ENCODE results near the gene LTBP1.
A peak's percentile ranks its signal among the peaks of the same experiment; 100 is the strongest.

LTBP1 gene

DNA sequence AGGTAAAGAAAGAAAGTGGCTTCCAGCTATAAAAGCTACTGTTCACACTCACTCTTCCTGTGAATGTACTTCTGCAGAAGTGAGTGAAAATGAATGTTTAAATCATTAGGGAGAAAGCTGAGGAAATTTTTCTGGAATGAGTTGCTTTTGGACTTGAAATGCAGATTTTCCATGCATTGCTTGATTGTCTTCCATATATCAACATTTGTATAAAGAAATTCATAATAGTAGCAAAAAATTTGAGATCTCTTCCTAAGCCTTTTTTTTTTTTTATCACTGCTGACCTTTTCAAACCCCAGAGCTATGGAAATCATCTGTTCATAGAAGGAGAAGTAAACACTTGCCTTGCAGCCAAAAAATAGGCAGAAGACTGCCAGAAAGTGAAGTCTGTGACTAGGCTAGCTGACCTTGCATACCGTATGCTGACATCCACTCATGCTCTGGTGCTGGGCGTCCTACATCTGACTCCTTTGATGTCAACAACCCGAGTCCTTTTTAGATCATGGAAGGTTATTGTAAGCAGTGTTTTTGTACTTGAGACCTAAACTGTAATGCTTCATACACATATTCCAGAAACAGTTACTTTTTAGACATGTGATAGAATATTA lies 375.2 kb downstream of the LTBP1 start:
- DNase-seq: no peak

DNA sequence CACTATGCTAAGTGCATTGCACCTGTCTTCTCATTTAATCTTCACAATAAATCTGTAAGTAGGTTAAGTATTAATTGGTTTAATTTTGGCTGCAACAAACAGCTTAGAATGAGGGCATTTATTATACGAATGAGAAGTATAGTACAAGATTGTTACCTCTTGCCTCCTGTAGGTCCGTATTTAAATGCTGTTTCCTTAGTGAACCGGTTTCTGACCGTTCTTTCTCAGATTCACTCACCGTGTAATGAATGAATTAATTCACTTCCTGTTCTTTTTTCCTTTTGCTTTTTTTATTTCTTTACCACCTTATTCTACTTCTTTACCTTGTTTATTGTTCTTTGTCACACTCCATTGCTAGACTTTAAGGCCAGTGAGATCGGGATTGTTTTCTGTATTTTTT lies 375.9 kb downstream of the LTBP1 start:
- peak in 1 of 2 experiments; percentile 30 for DNase-seq

DNA sequence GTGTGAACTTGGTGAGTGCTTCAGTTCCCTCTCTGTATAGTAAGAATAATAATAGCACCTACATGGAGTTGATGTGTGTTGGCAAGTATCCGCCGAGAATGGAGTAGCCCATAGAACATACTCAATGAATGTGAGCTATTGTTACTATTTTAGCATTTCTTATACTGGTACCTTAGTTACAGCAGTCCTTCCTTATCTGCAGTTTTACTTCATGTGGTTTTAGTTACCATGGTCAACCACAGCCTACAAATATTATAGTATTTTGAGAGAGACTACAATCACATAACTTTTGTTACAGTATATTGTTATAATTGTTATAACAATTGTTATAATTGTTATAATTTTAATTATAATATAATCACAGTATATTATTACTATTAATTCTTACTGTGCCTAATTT lies 377.2 kb downstream of the LTBP1 start:
- DNase-seq: no peak

DNA sequence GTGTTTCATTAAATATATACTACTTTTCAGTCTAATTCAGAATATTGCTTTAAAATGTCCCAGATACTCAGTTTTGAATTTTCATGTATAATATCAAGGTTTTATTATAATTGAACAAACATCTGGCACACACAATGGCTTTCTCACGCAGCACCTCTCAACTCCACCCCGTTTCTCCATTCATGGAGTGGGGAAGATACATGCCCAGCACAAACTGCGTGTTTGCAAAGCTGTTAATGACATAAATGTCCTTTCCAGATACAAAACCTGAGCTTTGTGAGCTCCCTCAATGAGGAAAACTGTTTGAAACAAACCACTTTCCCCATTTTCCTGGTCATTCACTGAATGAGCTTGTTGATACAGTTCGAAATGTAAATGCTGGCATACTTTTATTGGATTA lies 379.3 kb downstream of the LTBP1 start:
- DNase-seq: no peak

DNA sequence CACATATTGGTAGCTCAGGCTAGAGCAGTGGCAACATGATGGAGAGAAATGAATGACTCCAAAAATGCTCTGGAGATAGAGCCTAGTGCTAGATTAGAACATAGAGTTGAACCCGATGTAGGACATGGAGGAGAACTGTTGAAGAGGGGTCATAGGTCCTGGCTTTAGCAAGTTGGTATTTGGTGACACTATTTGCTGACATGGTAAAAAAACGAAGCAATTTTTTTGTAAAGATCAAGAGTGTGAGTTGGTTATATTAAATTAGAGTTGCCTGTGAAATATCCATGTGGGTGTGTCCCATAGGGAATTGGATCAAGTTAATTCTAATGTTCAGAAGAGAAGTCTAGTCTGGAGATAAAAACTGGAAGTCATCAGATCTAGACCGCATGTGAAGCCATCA lies 386.7 kb downstream of the LTBP1 start:
- DNase-seq: no peak

DNA sequence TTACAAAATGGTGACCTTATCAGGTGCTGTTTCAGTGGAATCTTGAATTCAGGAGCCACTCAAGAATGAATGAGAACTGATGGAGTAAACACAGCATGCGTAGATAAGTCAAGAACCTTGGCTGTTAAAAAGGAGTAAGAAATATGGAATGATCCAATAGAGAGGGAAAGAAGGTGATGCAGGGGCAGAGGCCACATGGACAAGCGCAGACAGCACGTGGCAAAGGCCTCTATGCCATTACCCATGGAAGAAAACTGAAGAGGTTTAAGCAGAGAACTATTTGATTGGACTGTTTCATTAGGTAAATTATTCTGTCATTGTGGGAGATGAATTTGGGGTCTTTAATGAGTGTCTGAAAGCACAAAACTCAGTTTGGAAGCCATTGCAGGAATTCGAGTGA lies 387.3 kb downstream of the LTBP1 start:
- no peak for DNase-seq

DNA sequence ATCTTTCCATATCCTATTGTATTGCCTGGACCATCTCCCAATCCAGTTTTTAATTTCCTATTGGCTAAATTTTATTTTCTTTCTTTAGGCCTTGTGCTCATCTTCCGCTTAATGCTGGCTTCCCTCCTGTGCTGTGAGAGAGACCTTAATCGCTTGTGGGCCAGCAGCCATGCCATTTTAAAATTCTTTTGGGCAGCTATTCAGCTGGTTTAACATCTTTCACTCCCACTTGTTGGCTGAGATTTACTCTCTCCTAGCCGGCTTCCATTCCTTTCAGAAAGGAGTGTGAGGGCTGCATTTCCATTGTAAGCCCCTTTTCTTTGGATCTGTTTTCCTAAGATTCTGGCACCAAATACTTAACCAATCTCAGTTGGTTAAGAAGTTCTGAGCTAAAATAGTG lies 388.8 kb downstream of the LTBP1 start:
- DNase-seq: no peak

DNA sequence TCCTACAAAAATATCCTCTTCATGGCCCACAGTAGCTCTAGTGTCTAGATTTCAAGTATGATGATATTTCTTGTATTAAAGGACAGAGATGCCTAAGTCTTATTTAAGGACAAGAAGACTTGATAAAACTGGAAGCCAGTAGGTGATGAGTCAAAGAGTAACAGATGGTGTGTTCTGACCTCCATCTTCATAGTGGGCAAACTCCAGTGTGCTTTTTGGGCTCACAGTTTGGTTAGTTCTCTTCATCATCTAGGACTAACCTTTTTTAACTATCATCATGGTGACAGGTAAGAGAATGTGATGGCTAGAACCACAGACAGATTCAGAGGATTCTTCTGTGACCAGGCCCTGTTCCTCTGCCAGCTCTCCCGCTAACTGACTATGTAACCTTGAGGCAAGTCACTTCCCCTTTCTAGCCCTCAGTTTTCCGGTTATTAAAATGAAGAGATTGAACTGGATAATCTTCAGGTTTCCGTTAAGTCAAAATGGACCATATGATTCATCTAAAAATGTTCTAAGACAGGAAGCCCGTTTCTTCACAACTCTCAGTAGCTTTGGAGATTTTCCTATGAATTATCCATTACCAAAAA lies 389.4 kb downstream of the LTBP1 start:
- no peak for DNase-seq

DNA sequence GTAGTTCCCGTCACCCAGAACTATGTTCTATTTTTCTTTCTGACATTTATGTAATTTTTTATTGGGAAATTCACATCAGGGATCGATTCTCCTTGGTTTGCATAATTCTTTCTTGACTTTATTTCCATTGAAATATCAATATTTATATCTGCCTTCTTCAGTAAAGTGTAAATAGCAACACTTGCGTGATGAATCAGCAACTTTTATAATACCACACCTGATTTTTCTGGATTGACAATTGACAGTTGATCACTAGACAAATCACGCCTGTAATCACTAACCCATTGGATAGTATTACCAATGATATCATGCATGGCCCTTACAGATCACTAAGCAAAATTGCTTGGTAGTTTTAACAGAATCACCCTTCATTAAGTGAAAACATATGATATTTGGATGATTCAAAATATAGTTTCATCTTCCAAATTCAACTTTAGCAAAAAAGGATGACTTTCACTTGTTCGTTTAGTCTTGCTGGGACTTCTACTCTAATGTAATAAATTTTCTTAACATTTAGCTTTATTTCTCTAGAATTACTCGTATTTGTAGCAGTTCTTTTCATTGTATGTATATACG lies 390.7 kb downstream of the LTBP1 start:
- DNase-seq: no peak

DNA sequence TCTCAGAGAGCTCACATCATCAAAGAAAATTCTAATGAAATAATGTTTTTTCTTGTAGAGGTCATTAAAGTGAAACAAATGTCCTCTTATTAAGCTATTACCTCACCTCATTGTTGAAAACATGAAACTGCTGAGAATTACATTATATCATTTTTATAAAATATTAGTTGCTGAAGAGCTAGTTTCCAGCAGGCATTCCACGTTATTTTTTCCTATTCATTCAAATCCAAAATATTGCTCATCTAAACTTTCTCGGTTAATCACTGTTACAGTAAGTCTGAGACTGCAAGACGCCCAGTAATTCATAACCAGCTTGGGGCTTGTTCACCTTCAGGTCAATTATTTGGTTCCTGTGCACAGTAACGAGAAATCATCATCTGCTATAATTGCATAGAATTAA lies 391.2 kb downstream of the LTBP1 start:
- no peak for DNase-seq

DNA sequence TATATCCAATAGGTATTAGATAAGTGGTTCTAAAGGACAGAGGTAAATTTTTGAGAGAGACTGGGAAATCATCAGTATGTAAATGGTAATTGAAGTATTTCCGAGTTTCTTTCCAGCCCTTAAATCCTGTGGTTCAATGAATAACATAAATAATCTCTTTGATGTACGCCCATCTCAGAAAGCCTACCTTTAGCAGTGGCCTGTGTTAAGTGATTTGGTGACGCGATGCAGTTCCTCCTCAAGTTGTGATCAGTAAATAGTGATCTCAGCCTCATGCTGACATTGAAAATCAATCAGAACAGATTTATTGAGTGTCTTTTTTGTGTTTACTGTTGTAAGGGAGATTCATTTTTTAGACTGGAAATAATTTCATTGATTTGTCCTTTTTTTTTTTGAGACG lies 392.5 kb downstream of the LTBP1 start:
- DNase-seq: no peak

DNA sequence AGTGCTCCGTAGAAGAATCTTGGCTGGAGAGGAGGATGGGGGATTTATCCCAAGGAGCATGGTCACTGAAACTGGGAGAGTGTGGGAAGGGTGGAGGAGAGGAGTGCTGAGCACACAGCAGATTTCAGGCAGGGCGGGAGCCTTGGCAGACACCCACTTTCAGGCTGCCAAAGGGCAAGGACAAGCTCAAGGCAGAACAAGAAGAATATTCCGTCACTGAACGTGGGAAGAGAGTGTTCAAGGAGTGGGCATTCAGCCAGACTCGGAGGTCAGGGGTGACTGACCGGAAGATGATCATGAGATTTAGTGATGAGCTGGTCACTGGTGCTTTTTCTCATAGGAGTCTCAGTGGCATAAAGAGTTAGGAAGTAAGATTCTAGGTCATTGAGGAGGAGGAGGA lies 393.5 kb downstream of the LTBP1 start:
- DNase-seq: no peak

DNA sequence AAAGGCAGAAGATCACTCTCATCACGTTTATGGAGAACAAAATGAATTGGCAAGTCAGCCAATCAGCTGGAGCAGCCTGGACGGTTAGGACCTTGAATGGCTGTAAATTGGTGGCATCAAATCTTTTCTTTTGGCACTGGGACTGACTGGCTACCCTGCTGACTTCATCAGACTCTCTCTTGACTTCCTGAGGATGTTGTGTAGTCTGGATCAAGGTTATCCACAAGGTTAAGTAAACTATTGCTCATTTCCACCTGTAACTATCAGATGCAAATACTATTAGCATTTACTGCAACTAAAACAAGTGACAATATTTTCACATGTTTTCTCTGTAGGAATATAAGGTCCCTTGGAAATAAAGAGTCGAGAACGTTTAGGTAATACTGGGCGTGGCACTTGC lies 395.4 kb downstream of the LTBP1 start:
- DNase-seq: no peak

DNA sequence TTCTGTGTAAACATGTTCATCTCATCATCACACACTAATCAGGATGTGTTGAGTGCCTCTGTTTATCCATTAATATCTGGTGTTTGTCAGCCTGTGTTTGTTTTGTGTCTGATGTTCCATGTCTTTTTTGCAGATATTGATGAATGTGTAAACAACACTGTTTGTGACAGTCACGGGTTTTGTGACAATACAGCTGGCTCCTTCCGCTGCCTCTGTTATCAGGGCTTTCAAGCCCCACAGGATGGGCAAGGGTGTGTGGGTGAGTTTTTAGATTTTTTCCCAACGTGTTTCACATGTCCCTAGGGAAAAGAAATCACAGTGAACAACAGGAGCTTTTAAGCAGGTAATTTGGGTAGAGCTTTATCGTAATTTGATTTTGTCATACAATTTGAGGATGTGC lies 396.0 kb downstream of the LTBP1 start:
- DNase-seq: no peak

DNA sequence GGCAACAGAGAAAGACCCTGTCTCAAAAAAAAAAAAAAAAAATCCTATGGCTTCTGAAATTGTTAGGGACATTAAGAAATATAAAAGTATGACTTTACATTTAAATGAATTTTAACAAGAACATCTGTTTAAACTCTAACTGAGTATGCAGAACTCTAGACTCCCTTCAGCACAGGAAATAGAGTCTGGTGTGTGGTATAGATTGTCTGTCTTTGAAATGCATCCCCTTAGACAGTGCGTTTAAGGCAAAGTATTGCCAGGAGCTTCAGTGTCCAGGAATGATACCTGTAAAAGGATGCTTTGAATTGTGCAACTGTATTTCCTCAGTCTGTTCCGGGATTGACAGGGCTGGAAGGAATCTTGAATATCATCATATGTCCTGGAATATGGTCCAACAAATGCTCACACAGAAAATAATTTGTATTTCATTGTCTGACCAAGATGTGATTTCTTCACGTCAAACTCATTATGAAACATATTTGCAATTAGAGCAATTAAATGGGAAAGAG lies 396.7 kb downstream of the LTBP1 start:
- no peak for DNase-seq

DNA sequence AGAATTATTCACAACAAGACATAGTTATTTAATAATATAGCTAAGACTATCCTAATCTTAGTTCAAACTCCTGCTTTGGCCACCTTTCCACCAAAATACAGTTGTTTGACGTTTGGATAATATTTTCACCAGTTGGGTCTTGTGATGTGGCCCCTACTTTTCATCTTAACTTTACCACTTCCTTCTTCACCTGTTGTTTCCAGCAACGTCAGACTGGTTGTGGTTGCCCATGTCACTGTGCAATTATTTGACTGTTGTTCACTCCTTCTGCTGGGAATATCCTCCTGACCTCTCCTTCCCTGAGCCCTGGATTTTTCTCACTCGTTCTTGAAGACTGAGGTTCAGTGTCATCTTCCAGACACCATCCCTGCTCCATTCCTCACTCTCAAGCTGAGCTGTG lies 397.5 kb downstream of the LTBP1 start:
- DNase-seq: no peak

DNA sequence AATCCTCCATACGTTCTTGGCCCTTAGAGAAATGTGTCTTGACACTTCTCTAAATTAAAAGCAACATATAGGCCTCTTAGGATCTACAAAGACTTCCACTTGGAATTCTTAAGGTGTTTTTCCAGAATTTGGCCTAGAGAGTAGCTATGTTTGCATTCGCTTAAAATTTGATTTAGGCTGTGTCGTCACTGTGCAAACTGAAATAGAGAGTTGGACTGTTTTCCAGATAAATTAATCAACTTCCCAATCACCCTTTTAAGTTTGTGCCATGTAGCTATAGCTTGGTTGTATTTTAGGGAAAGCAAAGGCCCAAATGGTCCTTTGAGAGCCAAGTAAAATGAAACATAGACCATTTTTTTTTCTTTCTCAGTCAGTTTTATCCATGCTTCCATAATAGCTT lies 401.1 kb downstream of the LTBP1 start:
- no peak for DNase-seq

DNA sequence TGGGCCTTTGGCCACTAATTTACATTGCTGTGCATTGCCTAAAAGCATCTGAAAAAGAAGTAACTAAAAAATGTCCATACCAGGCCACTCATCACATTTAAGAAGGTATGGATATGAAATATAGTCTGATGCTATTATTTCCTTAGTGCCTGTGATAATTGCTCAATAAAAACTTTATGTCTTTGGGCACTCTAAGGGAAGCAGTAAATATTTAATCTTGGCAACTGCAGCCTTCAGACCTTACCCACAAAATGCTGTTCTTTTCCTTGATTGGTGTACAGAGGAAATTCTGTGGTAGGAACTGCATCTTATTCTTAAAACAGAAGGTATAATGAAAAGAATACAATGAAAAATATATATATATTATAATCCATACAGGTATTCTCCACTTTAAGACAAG lies 403.9 kb downstream of the LTBP1 start:
- DNase-seq: no peak

DNA sequence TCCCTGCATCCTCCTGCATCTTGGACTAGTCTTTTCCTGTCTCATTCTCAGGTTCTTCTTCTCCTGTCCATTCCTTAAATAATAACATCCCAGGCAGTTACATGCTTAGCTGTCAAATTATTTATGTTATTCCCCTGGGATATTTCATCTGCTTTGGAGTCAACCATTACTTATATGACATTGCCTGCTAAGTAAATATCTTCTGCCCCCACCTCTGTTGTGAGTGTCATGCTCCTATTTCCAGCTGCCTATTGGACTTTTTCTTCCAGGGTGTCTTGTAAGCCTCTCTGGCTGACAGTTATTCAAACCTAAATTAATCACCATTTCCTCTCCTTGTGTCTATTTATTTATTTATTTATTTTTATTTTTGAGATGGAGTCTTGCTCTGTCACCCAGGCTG lies 405.0 kb downstream of the LTBP1 start:
- DNase-seq: no peak

DNA sequence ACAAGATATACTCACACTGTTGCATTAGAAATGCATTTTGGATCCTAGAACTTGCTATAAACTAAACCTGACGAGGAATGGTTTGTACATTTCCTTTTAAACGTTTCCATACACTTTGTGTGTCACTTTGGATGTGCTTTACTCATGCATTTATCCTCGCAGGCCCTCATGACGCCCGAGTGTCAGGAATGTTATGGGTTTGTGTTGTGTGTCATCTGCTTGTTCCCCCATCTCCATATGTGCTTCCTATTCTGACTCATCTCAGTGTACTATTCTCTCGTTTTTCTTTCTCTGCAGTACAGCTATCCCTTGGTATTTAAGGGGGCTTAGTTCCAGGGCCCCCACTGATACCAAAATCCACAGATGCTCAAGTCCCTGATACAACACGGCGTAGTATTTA lies 408.2 kb downstream of the LTBP1 start:
- no peak for DNase-seq

DNA sequence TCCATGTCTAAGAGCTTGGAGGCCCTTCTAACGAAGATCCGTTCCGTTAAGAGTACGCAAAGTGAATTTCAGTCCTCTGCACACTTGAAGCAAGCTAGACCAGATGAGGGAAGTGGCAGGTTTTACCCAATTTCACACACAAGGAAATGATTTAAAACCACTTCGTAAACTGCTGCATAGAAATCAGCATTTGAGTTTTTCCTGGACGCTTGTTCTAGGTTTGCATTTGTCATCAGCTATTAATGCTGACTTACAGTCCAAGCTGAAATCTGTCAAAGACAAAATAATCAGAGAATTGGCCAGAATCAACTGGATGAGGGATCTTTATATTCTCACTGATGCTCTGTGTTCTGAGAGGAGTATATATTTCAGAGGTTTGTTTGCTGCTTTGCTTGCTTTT lies 412.1 kb downstream of the LTBP1 start:
- no peak for DNase-seq

DNA sequence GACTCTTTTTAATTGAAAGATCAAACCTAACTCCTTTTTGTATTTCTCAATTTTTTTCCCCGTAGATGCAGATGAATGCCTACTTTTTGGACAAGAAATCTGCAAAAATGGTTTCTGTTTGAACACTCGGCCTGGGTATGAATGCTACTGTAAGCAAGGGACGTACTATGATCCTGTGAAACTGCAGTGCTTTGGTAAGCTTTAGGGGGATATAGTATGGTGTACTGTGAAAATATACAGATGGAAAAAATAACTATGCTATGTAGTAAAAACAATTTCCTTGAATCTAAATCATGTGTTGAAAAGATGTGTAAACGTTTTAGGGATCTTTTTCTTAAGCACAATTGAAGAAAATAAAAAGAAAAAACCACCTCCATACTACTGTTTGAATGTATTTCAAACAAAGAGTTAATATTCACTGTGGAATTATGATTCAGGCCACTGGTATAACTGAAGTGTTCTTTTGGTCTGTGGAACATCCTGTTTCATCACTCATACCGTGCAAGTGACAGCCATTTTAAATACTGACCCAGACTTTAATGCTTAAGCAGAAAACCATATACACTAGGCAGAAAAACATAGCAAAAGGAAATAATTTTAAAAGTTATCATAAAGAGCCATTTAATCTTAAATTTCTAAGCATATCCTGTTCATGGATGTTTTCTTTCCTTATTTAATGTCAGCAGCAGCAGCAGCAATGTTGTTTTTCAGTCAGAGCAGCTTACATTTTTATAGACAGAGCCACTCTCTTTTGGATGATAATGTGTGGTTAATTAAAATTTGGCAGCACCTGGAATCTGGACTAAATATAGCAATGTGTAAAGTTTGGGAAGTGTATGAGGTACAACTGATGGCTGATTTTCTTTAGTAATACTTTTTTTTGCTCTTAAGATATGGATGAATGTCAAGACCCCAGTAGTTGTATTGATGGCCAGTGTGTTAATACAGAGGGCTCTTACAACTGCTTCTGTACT lies 416.9 kb downstream of the LTBP1 start:
- no peak for DNase-seq

DNA sequence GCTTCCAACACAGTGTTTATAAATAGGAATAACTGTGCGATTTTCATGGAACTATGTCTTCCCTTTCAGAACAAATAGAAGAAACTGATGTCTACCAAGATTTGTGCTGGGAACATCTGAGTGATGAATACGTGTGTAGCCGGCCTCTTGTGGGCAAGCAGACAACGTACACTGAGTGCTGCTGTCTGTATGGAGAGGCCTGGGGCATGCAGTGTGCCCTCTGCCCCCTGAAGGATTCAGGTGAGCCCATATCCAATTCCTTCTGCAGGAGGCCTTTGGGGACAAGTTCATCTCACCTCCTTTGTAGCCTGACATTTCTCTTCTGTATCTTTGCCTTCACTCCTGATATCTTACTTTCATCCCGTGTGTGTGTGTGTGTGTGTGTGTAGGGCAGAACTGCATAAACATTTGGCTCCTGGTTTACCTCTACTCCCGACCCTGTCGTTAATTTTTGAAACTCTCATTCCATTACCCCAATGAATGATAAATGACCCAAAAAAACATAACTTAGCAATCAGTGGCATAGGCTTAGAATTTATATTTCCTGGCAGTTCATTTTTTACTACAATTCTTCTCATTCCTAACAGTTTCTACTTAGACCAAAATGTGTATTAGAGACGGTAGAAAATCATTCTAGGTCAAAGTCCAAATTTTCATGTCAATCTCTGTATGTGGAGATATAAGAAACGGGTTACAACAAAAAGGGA lies 418.7 kb downstream of the LTBP1 start:
- no peak for DNase-seq

All from NCI-H524 (cell line).